HG02759 (cell line): ENCODE results near the gene FAM43A.

Experiments
- ATAC-seq: cut with Tn5 transposase; IDR thresholded peaks from one replicate; pipeline ENCODE4 v1.9.1; 2021; ENCODE audit warnings: mild to moderate bottlenecking, moderate library complexity; ENCODE audit not compliant: unreplicated experiment

Gene FAM43A

DNA sequence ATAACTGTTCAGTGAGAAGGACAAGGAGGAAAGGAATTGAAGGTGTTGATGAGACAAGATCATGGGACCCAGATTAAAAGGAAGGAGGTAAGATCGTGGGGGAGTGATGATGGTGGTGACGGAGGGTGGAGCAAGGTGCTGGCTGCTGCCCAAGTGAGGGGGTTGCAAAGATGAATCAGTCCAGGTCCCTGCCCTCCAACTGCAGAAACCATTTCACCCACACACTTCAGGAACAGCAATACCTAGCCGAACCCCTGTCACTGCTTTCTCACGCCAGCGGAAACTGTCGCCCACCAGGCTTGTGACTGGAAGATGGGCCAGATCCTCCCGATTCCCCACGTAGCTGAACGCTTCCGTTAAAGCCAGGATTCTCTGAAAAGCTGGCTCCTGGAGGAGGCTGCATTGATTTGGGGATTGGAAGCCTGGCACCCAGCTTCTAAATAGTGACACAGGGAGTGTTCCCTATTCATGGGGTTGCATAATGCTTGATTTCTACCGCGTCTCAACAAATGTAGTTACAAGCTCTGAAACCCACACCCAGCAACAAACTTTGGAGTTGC, 10.5 kb upstream of the FAM43A start:
- no peak for ATAC-seq

DNA sequence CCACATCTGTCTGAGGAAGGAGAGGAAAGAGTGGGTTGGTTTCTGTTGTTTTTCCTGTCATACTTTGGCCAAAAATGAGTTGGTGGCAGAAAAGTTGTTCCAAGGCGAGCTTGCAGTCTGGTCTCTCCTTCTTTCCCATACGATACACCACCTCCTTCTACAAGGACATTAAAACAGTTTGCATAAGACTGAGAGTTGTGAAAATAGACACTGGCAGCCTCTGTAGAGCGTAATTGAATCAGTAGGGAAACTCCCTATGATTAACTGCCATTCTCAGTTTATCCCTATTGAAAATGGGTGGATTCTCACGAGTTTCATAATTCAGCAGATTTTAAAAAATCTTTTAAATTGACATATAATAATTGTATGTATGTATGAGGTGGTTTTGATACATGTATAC, 10.0 kb upstream of the FAM43A start:
- ATAC-seq, result no peak

DNA sequence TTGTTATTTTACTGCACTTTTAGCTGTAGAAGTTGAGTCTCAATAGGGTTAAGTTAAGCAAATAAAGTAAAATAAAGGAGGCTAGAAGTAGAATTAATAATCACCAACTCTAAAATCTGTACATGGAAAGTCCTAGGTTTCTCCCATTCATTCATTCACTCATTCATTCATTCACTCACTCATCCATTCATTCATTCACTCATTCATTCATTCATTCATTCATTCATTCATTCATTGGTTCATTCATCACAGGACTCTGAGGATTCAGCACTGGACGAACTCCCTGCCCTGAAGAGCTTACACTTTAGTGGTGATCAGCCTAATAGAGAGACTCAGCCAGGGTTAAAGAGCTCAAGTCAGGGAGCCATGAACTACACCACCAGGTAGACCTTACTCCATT, 9.2 kb upstream of the FAM43A start:
- no peak for ATAC-seq

DNA sequence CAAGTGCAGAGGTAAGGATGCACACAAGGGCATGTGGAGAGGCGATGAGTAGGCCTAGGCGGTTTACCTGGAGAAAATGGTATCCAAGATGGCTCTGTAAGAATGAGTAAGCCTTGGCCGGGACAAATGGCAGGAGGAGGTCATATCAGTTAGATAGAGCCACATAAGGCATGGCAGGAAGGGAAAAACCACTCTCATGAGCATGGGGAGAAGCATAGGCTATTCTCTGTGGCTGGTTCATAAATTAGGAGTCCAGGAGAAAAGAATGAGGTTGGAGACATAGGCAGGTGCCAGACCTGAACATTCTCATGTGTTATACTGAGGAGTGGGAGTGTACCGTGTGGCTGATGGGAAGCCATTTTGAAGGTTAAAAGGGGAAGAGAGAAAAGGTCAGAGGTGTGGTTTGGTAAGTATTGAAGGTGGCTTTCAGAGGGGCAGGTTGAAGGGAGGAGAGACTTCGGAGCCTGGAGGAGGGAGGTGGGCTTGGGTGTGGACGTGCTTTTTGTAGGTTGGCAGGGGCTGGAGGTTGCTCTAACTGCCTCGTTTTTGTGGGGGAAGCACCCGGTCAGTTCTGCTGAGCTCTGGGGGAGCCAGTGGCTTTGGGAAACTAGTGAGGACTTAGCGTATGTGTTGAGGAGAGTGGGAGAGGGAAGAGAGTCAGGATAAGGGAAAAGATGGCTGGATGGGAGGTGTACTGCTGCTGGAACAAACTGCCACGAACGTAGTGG, 4.6 kb upstream of the FAM43A start:
- ATAC-seq, result no peak

DNA sequence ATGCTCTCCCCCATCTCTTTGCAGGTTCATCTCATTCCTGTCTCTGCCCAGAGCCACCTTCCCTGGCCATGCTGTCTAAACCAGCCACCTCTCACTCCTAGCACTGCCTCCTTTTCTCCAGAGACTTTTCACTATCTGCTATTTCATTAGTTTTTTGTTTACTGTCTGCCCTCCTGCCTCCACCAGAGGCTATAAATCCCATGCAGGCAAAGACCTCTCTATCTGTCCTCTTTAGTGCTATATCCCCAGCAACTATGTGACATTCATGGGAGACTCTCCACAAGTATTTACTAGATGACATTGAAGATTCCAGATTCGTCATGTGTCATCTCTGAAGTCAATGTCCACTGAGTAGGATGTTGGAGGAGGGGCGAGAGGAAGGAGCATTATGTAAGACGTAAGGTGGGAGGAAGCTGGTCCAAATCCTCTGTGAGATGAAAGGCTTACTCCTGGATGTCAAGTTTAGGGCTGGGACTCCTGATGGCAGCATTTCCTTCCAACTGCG, 3.4 kb upstream of the FAM43A start:
- no peak for ATAC-seq

DNA sequence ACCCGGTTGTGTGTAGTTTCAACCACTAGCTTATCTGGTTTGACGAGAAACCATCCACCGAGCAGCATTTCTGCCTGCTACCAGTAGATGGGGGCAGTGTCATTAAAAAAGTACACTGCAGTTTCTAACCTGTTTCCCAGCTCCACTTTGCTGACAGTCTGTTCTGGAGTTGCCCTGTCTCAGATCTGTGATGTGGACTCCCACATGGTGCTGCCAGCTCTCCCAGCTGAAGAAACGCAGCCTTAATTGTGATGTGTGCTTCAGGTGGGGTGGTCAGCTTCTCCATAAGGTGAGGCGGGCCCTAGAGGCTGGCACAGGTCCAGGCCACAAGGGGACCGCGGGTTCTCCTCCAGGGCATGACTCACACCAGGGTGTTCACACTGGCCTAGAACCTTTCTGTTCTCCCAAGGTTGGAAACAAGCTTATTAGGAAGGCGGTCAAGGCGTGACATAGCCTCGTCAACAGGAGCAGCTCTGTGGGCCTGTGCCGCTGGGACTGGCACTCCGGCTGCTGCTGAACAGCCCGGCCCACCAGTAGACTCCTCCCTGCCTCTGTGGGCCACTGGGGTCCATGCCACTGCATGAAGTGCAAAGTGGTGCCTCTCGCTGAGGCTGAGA, 2.9 kb upstream of the FAM43A start:
- peak; percentile 44 for ATAC-seq

DNA sequence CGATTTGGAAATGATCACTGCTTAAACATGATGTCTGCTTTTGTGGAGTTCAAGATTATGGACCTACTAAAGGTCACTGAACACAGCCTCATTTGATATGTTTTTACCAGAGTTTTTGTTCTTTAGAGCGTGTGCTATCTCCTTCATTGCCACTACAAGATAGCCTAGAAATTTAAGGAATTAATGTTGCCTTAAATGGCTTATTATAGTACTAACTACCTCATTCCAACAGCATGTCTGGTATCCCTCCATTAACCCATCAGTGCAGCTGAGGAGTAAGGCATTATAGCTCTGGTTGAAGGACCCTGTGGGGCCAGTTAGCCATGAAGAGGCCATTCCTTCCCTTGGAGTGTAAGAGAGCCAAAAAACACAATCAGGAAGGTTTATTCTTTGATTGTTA, 2.3 kb upstream of the FAM43A start:
- no peak for ATAC-seq

DNA sequence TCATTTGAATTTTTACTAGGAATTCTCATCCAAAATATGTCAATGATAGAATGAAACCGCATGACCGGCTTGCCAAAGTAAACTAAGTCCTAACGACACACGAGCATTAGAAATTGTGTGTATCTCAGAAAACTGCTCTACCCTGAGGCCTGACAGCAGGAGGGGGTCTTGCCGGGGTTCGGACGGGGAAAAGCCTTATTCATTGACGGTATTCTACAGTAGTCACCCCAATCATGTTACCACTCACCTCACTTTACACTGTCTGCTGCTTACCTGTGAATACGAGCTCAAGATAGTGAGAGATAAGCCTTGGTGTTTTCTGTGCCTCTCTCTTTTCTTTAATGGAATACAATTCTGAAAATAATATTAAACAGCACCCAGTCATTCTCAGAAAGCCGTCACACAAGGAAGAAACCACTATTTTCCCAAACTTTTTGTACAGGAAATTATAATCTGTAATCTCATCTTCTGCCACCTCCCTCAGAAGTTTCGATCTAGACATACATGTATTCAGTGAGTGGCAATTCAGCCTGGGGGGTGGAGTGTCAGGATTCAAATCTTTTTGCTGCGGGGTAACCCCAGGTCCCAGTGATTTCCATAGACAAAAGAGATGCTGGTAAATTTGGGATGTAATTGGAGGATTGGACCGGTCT, 492 bp upstream of the FAM43A start:
- ATAC-seq, result peak; percentile 2

DNA sequence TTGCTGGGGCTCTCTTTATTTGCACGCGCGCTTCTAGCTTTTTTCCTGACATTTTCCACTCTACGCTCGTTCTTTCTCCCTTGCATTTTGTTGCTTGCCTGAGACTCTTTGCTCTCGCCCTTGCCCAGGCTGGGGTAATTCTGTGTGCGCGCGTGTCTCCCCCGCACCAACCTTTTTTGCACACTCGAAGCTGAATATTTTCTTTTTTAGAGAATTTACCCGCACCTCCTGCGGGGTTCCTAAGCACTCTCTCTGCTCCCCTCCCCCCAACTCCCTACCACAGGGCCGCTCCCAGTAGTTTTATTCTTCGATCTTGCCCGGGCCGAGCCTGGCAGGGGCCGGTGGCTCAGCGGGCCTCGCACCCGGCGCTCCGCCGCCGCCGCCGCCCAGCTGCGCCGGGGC, 732 bp downstream of the FAM43A start:
- no peak for ATAC-seq

DNA sequence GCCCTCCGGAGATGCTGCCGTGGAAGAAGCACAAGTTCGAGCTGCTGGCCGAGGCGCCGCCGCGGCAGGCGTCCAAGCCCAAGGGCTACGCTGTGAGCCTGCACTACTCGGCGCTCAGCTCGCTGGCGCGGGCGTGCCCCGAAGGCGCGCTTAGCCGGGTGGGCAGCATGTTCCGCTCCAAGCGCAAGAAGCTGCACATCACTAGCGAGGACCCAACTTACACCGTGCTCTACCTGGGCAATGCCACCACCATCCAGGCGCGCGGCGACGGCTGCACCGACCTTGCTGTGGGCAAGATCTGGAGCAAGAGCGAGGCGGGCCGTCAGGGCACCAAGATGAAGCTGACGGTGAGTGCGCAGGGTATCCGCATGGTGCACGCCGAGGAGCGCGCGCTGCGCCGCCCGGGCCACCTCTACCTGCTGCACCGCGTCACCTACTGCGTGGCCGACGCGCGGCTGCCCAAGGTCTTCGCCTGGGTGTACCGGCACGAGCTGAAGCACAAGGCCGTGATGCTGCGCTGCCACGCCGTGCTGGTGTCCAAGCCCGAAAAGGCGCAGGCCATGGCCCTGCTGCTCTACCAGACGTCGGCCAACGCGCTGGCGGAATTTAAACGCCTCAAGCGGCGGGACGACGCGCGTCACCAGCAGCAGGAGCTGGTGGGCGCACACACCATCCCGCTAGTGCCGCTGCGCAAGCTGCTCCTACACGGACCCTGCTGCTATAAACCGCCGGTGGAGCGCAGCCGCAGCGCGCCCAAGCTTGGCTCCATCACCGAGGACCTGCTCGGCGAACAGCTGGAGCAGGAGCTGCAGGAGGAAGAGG, 1.3 kb downstream of the FAM43A start:
- ATAC-seq, result no peak

DNA sequence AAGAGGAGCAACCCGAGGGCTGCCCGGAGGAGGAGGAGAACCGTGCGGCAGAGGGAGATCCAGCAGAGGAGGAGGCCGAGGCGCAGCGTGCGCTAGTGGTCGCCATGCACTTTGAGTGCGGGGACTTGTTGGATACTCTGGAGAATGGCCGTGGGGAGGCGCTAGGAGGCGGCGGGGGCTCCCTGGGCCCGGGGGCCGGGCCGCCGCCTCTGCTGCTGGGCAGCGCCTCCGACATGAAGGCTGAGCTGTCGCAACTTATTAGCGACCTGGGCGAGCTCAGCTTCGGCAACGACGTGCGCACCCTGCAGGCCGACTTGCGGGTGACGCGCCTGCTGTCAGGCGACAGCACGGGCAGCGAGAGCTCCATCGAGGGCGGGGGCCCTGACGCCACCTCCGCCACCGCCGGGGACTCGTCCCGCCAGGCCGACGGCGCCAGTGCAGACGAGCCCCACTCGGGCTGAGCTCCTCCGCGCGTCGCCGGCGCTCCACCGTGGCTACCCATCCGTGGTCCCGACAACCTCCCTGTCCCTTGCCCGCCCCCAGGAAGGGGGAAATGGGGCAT, 2.0 kb downstream of the FAM43A start:
- ATAC-seq, result peak; percentile 37

DNA sequence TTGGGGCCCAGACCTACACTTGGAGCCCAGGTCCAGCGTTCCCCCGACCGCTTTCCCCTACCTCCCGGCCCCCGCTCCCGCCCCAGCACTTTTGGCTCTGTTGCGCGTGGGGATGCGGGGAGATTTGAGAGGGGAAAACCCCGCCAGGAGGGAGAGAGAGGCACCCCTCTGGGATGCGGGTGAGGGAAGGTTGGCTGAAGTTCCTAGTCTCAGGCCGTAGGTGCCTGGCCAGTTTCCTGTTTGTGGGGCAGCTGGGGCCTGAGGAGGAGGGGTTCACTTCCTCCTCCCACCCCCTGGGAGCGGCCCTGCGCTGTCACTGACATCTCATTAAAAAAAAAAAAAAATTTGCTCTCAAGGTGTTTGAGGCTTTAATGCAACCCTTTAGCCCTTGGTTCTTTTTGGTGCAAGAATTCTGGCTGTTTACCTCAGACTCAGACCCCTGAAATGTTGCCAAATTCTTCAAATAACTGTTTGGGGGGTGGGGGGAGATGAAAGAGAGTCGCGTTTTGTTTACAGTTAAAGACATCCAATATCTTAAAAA, 2.6 kb downstream of the FAM43A start:
- peak; percentile 31 for ATAC-seq

DNA sequence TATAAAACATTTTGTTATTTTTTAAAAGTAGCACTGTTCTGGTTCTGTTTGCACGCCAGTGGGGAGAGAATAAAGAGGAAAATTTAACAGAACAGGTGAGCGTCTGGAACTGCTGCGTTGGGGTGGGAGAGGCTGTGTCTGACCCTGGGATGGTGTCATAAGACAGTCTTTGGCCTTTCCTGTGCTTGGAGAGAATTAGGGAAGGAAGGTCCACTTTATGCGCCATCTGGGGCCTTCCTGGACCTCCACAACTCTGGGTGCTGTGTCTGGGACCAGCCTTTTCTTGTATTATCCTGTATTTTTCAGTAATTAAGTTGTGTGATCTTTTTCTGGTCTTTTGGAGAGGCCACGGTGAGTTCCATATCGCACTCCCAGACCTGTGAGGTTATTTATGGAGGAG, 3.3 kb downstream of the FAM43A start:
- ATAC-seq, result no peak

DNA sequence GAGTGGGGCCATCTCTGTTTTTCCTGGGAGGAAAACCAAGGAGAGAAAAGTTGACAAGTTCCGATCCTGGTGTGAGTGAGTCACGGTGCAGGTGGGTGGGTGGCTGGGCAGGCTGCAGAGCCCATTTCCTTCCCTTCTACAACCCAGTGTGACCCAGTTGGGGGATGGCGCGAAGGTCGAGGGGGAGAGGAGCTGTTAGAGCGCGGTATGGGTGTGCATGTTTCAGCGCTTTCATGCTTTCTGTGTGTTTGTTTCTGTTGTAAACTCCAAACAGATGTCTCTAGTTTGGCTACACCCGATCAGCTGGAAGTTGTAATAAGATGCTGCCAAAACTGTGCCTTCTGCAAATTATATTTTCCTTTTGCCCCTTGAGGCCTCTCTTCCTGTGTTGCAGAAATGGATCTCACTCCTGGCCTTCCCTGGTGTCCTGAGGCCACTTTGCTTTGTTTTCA, 3.8 kb downstream of the FAM43A start:
- ATAC-seq, result no peak

DNA sequence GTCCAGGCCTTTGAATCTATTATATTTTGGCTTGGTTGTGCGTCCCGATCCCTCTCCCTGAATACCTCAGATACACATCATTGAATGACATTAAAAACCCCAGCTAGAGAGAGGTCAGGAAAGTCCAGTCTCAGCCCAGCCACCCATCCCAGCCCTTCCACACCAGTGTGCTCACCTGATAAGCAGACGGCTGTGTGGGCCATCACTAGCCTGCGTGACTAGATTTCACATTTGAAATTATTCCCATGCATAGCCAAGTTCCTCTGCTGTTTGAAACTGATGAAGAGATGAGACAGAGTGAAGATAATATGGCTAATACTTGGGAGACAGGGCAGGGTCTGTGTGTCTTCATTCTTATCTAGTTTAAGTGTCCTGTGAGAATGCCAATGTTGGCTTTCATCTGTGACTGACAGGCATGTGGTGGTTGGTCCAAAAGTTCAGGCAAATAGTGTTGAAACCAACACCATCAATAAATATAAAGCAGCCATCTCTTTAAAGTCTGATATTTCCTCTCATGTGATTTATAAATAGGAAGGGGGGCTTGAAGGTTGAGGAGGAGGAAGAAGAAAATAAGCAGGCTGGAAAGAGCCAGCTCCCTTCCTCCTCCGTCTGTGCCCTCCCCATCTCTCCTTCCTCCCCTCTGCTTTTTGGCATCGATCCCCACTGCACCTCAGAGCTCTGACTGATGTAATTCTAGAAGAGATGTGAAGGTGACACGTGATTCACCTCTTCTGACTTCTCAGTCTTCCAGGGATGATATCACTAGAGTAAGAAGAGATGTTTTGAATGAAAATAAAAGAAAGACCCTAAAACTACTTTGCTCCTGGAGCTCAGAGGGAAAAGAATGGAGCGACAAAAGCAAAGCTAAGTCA, 5.1 kb downstream of the FAM43A start:
- ATAC-seq, result no peak

DNA sequence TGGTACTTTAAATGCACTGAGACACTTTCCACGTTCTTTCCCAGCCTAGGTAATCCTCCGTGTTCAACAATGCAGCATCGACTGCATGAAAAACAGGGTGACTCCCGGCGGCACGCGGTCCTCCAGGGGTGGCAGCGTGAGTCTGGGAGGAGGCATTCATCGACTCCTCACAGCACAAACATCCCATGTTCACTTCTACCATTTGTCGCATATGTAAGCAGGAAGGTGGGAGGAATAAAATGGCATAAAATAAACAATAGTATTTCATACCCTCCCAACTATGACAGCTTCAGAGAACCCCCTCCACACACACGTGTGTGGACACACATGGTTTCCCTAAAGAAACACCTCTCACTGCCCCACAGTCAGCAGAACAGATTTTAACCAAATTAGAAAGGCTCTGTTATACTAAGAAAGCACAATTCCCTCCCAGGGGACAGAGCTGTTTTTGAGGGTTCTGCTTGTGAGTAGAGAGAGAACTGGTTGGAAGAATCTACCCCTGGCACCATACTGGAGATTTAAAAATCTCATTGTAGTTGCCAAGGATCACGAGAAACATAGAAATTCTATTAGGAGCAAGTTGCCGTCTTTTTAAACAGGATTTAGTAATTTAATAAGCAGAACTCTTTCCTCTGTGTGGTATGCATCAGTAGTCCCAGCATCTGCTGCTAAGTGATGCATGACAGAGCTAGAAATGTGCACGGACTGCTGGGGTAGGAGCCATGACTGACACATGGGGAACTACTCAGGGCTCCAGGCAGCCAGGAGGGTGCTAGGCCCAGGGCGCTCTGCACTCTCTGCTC, 6.0 kb downstream of the FAM43A start:
- ATAC-seq, result peak; percentile 74

DNA sequence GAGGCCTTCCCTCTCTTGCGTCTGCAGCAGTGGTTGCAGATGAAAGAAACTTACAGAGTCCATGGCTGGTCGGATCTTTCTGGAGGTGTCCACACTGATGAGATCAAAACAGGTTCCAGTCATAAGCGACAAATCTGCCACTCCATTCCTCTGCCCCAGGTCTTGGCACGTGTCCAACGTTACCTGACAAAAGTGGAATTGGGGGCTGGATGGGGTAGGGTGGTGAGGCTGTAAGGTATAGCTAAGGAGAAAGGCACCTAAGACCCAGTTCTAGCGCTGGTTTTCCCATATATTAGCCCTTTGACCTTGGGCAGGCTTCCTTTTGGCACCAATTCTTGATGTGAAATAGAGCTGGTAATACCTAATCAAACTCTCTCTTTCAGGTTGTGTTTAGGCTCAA, 11.0 kb downstream of the FAM43A start:
- no peak for ATAC-seq

DNA sequence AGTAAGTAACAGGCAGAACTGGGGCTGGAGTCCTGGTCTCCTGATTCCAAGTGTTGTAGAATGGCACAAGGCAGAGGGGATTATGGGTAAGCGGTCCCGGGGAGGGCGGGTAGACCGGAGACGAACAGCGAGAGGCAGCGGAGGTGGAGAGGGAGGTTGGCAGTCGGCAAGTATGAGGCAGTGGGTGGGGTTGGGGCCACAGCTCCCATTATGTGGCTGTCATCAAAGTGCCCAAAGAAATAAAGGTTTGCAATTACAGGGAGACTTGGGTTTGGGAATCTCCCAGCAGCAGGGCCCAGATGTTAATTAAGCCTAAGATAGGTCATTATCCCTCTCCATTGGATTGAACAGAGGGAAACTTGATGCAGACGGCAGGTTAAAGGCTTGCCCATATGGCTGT, 16.9 kb downstream of the FAM43A start:
- no peak for ATAC-seq

DNA sequence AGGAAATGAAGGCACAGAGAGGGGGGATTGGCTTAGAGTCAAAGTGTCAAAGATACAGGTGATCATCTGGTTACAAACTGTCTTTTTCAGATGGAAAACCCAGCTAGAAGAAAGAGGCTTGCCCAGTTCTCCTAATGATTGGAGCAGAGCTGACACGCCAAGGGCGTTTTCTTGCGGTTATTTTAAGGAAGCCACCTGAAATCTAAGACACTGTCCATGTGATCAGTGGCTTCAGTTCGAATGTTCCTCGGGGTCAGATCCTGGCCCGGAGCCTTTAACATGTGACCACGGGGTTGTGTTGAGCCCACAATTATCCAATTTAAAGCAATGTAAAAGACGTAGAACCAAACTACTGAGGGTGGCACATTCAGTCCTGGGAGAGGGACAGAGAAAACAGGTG, 19.5 kb downstream of the FAM43A start:
- ATAC-seq, result no peak
